ENCODE measurements around the gene GRID1. TPM values are rescaled to one million over a fixed set of nuclear protein-coding genes. Genes with fewer than 3 reads are reported as not detected.

The GRID1 gene
- polyA plus RNA-seq, 1 of the 3 experiments (the other 2 are of a cell fraction), result 0.13 TPM

DNA sequence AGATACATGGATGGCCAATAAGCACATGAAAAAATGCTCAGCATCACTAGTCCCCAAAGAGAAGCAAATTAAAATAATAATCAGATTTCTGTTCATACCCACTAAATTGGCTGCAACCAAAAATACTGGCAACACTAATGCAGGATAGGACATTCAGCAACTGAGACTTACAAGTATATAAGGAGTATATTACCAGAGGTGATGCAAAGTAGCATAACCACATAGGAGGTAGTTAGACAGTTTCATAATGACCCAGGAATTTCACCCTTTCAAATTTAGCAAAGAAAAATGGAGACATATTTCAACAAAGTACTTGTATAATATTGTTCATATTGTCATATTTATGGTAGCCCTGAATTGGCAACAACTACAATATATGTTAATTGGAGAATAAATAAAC is 727.8 kb downstream of the GRID1 start:
- no peaks in the 10 kb centered on the region for H3F3A ChIP-seq (replicated peaks; ENCODE audit: insufficient read depth)
- no peak overlapping the region for H2AFZ ChIP-seq (ENCODE audit: low read depth)
- no peak for DNase-seq
- no peaks in the 10 kb centered on the region for H3K36me3 ChIP-seq (replicated peaks in 1 of 2; ENCODE audit: control insufficient read depth in 1 of 2, insufficient read depth in 2 of 2, low read length in 1 of 2)
- POLR2A ChIA-PET, result no interaction called here
- TF ChIP-seq FOXM1 (IDR thresholded peaks at IDR 0.05; ENCODE audit: low read depth) (no peak), YY1 (IDR thresholded peaks at IDR 0.05; ENCODE audit: low read depth) (no peak), EZH2phosphoT487 (IDR thresholded peaks at IDR 0.05; ENCODE audit: borderline replicate concordance, low read depth) (no peak), NFIC (IDR thresholded peaks at IDR 0.05; ENCODE audit: borderline replicate concordance) (no peak), JUND (IDR thresholded peaks at IDR 0.05) (no peak), FOSL2 (IDR thresholded peaks at IDR 0.05; ENCODE audit: borderline replicate concordance, low read depth) (no peak), CTCF (IDR thresholded peaks at IDR 0.05) (no peak), SIN3A (IDR thresholded peaks at IDR 0.05; ENCODE audit: borderline replicate concordance, low read depth, low read length) (no peak), TEAD4 (IDR thresholded peaks at IDR 0.05; ENCODE audit: borderline replicate concordance, insufficient read depth) (no peak)
- TF ChIP-seq, protein P1, sequence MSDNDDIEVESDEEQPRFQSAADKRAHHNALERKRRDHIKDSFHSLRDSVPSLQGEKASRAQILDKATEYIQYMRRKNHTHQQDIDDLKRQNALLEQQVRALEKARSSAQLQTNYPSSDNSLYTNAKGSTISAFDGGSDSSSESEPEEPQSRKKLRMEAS (IDR thresholded peaks at IDR 0.05; ENCODE audit: low read depth), result no peak
- TF ChIP-seq, protein P2, sequence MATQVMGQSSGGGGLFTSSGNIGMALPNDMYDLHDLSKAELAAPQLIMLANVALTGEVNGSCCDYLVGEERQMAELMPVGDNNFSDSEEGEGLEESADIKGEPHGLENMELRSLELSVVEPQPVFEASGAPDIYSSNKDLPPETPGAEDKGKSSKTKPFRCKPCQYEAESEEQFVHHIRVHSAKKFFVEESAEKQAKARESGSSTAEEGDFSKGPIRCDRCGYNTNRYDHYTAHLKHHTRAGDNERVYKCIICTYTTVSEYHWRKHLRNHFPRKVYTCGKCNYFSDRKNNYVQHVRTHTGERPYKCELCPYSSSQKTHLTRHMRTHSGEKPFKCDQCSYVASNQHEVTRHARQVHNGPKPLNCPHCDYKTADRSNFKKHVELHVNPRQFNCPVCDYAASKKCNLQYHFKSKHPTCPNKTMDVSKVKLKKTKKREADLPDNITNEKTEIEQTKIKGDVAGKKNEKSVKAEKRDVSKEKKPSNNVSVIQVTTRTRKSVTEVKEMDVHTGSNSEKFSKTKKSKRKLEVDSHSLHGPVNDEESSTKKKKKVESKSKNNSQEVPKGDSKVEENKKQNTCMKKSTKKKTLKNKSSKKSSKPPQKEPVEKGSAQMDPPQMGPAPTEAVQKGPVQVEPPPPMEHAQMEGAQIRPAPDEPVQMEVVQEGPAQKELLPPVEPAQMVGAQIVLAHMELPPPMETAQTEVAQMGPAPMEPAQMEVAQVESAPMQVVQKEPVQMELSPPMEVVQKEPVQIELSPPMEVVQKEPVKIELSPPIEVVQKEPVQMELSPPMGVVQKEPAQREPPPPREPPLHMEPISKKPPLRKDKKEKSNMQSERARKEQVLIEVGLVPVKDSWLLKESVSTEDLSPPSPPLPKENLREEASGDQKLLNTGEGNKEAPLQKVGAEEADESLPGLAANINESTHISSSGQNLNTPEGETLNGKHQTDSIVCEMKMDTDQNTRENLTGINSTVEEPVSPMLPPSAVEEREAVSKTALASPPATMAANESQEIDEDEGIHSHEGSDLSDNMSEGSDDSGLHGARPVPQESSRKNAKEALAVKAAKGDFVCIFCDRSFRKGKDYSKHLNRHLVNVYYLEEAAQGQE (IDR thresholded peaks at IDR 0.05; ENCODE audit: low read depth, low read length), result no peak
- no peak overlapping the region for H3K4me2 ChIP-seq
- CTCF ChIA-PET, result no interaction called here
- no peak overlapping the region for H3K4me3 ChIP-seq (ENCODE audit: low read depth in 2 of 2, low read length in 1 of 2)
- no peaks in the 10 kb centered on the region; a peak in 2 of 4 replicates for H3K4me1 ChIP-seq (ENCODE audit: control insufficient read depth in 1 of 2, insufficient read depth in 2 of 2, low read depth in 1 of 2, low read length in 1 of 2)
- H3K9me2 ChIP-seq, result no peaks in the 10 kb centered on the region
- no peak overlapping the region for H3K27ac ChIP-seq (ENCODE audit: low read depth in 2 of 2, low read length in 1 of 2)
- no peaks in the 10 kb centered on the region for H4K20me1 ChIP-seq (ENCODE audit: insufficient read depth)
- peaks cover 5% of the 10 kb centered on the region; the same call in 1 of the 2 replicates for H3K9me3 ChIP-seq
- H3K9ac ChIP-seq, result no peak overlapping the region
- no peaks in the 10 kb centered on the region for H3K27me3 ChIP-seq (ENCODE audit: insufficient read depth)
- H3K79me2 ChIP-seq (ENCODE audit: insufficient read depth), result no peaks in the 10 kb centered on the region

GRCh38 chr10:85635650-85636049 is 730.9 kb downstream of the GRID1 start:
- 36% methylated on average over 5 of the region's 5 CpGs for WGBS (ENCODE audit: low lambda C conversion rate)
- CTCF ChIA-PET, result no interaction called here

More at GRCh38 chr10:85635650-85636049, 730.9 kb downstream of the GRID1 start:
- Histone ChIP-seq H3K4me3 (ENCODE audit: low read depth in 2 of 2, low read length in 1 of 2) (no peak overlapping the region), H2AFZ (ENCODE audit: low read depth) (no peak overlapping the region), H3K4me1 (ENCODE audit: control insufficient read depth in 1 of 2, insufficient read depth in 2 of 2, low read depth in 1 of 2, low read length in 1 of 2) (no peaks in the 10 kb centered on the region; a peak in 1 of 4 replicates), H3K79me2 (ENCODE audit: insufficient read depth) (no peaks in the 10 kb centered on the region), H3K36me3 (replicated peaks in 1 of 2; ENCODE audit: control insufficient read depth in 1 of 2, insufficient read depth in 2 of 2, low read length in 1 of 2) (no peaks in the 10 kb centered on the region), H3K9me3 (peaks cover 5% of the 10 kb centered on the region; the same call in 1 of the 2 replicates), H4K20me1 (ENCODE audit: insufficient read depth) (no peaks in the 10 kb centered on the region), H3K9me2 (no peaks in the 10 kb centered on the region), H3F3A (replicated peaks; ENCODE audit: insufficient read depth) (no peaks in the 10 kb centered on the region), H3K4me2 (no peak overlapping the region), H3K27me3 (ENCODE audit: insufficient read depth) (no peaks in the 10 kb centered on the region), H3K9ac (no peak overlapping the region), H3K27ac (ENCODE audit: low read depth in 2 of 2, low read length in 1 of 2) (no peak overlapping the region)
- POLR2A ChIA-PET, result no interaction called here
- no peak for TF ChIP-seq GATA2 (CRISPR knock-in tag; IDR thresholded peaks at IDR 0.05)
- TF ChIP-seq, protein P3, sequence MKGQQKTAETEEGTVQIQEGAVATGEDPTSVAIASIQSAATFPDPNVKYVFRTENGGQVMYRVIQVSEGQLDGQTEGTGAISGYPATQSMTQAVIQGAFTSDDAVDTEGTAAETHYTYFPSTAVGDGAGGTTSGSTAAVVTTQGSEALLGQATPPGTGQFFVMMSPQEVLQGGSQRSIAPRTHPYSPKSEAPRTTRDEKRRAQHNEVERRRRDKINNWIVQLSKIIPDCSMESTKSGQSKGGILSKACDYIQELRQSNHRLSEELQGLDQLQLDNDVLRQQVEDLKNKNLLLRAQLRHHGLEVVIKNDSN (IDR thresholded peaks at IDR 0.05; ENCODE audit: borderline replicate concordance, low read depth), result no peak
- TF ChIP-seq FOXJ3 (CRISPR knock-in tag; IDR thresholded peaks at IDR 0.05), result no peak
- TF ChIP-seq MEF2A (IDR thresholded peaks at IDR 0.05; ENCODE audit: borderline replicate concordance, low read depth), result no peak
- TF ChIP-seq, protein P4, sequence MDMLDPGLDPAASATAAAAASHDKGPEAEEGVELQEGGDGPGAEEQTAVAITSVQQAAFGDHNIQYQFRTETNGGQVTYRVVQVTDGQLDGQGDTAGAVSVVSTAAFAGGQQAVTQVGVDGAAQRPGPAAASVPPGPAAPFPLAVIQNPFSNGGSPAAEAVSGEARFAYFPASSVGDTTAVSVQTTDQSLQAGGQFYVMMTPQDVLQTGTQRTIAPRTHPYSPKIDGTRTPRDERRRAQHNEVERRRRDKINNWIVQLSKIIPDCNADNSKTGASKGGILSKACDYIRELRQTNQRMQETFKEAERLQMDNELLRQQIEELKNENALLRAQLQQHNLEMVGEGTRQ (IDR thresholded peaks at IDR 0.05; ENCODE audit: borderline replicate concordance, low read depth, low read length), result no peak
- no peak for TF ChIP-seq JUND (IDR thresholded peaks at IDR 0.05)
- no peak for TF ChIP-seq PBX3 (IDR thresholded peaks at IDR 0.05)
- DNase-seq, result no peak
